Measurements from ENCODE around the gene C12orf57. TPM values are rescaled to one million over a fixed set of nuclear protein-coding genes. Genes with fewer than 3 reads are reported as not detected.

The C12orf57 gene
- polyA plus RNA-seq, 4 donors = 119 to 379 (median 273) TPM

GRCh38 chr12:6978611-6979011, 34.8 kb downstream of the C12orf57 start:
- no peaks in the 10 kb centered on the region for H3K9me3 ChIP-seq (ENCODE audit: control insufficient read depth in 2 of 2, insufficient read depth in 1 of 2, low read depth in 1 of 2, low read length in 1 of 2)
- peaks cover 29 to 79% (median 43%) of the 10 kb centered on the region in 3 donors for H3K36me3 ChIP-seq (ENCODE audit: control insufficient read depth in 3 of 3, insufficient read depth in 2 of 3, low read depth in 1 of 3, low read length in 3 of 3)
- H3K27ac ChIP-seq (ENCODE audit: low read depth in 1 of 3, low read length in 2 of 3) = no peak overlapping the region
- no peak for DNase-seq
- H3K27me3 ChIP-seq (ENCODE audit: control insufficient read depth in 3 of 3, insufficient read depth in 3 of 3, low read length in 3 of 3) = no peaks in the 10 kb centered on the region
- H3K4me1 ChIP-seq (ENCODE audit: control insufficient read depth in 3 of 3, insufficient read depth in 2 of 3, low read depth in 1 of 3, low read length in 2 of 3) = peaks cover 0 to 46% (median 14%) of the 10 kb centered on the region in 3 donors
- no peak overlapping the region for H3K4me3 ChIP-seq (ENCODE audit: low read depth in 1 of 3, low read length in 3 of 3)
- no peak for FAIRE-seq
- WGBS, 3 donors = 67 to 78% (median 72%) methylated on average over 3 of the region's 3 CpGs

- Histone ChIP-seq H3K36me3 (ENCODE audit: control insufficient read depth in 3 of 3, insufficient read depth in 2 of 3, low read depth in 1 of 3, low read length in 3 of 3) (peaks cover 29 to 77% (median 43%) of the 10 kb centered on the region in 3 donors), H3K4me3 (ENCODE audit: low read depth in 1 of 3, low read length in 3 of 3) (no peak overlapping the region)
Observed at GRCh38 chr12:6979021-6979420, 35.2 kb downstream of the C12orf57 start.

GRCh38 chr12:6979453-6979852, 35.6 kb downstream of the C12orf57 start:
- 24 to 68% (median 44%) methylated on average over 3 of the region's 3 CpGs for WGBS, 3 donors
- Histone ChIP-seq H3K9me3 (ENCODE audit: control insufficient read depth in 2 of 2, insufficient read depth in 1 of 2, low read depth in 1 of 2, low read length in 1 of 2) (no peaks in the 10 kb centered on the region), H3K36me3 (ENCODE audit: control insufficient read depth in 3 of 3, insufficient read depth in 2 of 3, low read depth in 1 of 3, low read length in 3 of 3) (peaks cover 25 to 76% (median 43%) of the 10 kb centered on the region in 3 donors), H3K27ac (ENCODE audit: low read depth in 1 of 3, low read length in 2 of 3) (peak overlapping the region; percentile 24 to 77 (median 28)), H3K4me3 (ENCODE audit: low read depth in 1 of 3, low read length in 3 of 3) (no peak overlapping the region), H3K4me1 (ENCODE audit: control insufficient read depth in 3 of 3, insufficient read depth in 2 of 3, low read depth in 1 of 3, low read length in 2 of 3) (peaks cover 0 to 52% (median 14%) of the 10 kb centered on the region in 3 donors), H3K27me3 (ENCODE audit: control insufficient read depth in 3 of 3, insufficient read depth in 3 of 3, low read length in 3 of 3) (no peaks in the 10 kb centered on the region)
- no peak for FAIRE-seq
- DNase-seq = peak in 1 of 2 donors; percentile 58

More at GRCh38 chr12:6979021-6979420, 35.2 kb downstream of the C12orf57 start:
- FAIRE-seq = no peak
- Histone ChIP-seq H3K9me3 (ENCODE audit: control insufficient read depth in 2 of 2, insufficient read depth in 1 of 2, low read depth in 1 of 2, low read length in 1 of 2) (no peaks in the 10 kb centered on the region), H3K27me3 (ENCODE audit: control insufficient read depth in 3 of 3, insufficient read depth in 3 of 3, low read length in 3 of 3) (no peaks in the 10 kb centered on the region), H3K4me1 (ENCODE audit: control insufficient read depth in 3 of 3, insufficient read depth in 2 of 3, low read depth in 1 of 3, low read length in 2 of 3) (peaks cover 0 to 48% (median 14%) of the 10 kb centered on the region in 3 donors), H3K27ac (ENCODE audit: low read depth in 1 of 3, low read length in 2 of 3) (peak overlapping the region in 2 of 3 donors; percentile 24 to 28)
- no peak for DNase-seq
- WGBS, 3 donors = 9 to 57% (median 52%) methylated on average over 6 of the region's 6 CpGs

GRCh38 chr12:6980075-6980474, 36.3 kb downstream of the C12orf57 start:
- no peak overlapping the region for H3K4me3 ChIP-seq (ENCODE audit: low read depth in 1 of 3, low read length in 3 of 3)
- peak overlapping the region; percentile 36 to 77 (median 51) for H3K27ac ChIP-seq (ENCODE audit: low read depth in 1 of 3, low read length in 2 of 3)
- H3K36me3 ChIP-seq (ENCODE audit: control insufficient read depth in 3 of 3, insufficient read depth in 2 of 3, low read depth in 1 of 3, low read length in 3 of 3) = peaks cover 21 to 75% (median 42%) of the 10 kb centered on the region in 3 donors
- WGBS, 3 donors = 94 to 96% (median 95%) methylated on average over 4 of the region's 4 CpGs
- no peaks in the 10 kb centered on the region for H3K27me3 ChIP-seq (ENCODE audit: control insufficient read depth in 3 of 3, insufficient read depth in 3 of 3, low read length in 3 of 3)
- FAIRE-seq (no peak), DNase-seq (no peak)
- H3K9me3 ChIP-seq (ENCODE audit: control insufficient read depth in 2 of 2, insufficient read depth in 1 of 2, low read depth in 1 of 2, low read length in 1 of 2) = no peaks in the 10 kb centered on the region
- H3K4me1 ChIP-seq (ENCODE audit: control insufficient read depth in 3 of 3, insufficient read depth in 2 of 3, low read depth in 1 of 3, low read length in 2 of 3) = peaks cover 0 to 55% (median 14%) of the 10 kb centered on the region in 3 donors

- Histone ChIP-seq H3K4me1 (ENCODE audit: control insufficient read depth in 3 of 3, insufficient read depth in 2 of 3, low read depth in 1 of 3, low read length in 2 of 3) (peaks cover 0 to 55% (median 14%) of the 10 kb centered on the region in 3 donors), H3K27me3 (ENCODE audit: control insufficient read depth in 3 of 3, insufficient read depth in 3 of 3, low read length in 3 of 3) (no peaks in the 10 kb centered on the region), H3K36me3 (ENCODE audit: control insufficient read depth in 3 of 3, insufficient read depth in 2 of 3, low read depth in 1 of 3, low read length in 3 of 3) (peaks cover 15 to 71% (median 37%) of the 10 kb centered on the region in 3 donors), H3K9me3 (ENCODE audit: control insufficient read depth in 2 of 2, insufficient read depth in 1 of 2, low read depth in 1 of 2, low read length in 1 of 2) (no peaks in the 10 kb centered on the region), H3K4me3 (ENCODE audit: low read depth in 1 of 3, low read length in 3 of 3) (no peak overlapping the region), H3K27ac (ENCODE audit: low read depth in 1 of 3, low read length in 2 of 3) (peak overlapping the region; percentile 30 to 77 (median 43))
- FAIRE-seq (no peak), DNase-seq (peak in 1 of 2 donors; percentile 56)
Observed at GRCh38 chr12:6980740-6981139, 36.9 kb downstream of the C12orf57 start.

- Histone ChIP-seq H3K4me1 (ENCODE audit: control insufficient read depth in 3 of 3, insufficient read depth in 2 of 3, low read depth in 1 of 3, low read length in 2 of 3) (peaks cover 0 to 55% (median 14%) of the 10 kb centered on the region in 3 donors), H3K9me3 (ENCODE audit: control insufficient read depth in 2 of 2, insufficient read depth in 1 of 2, low read depth in 1 of 2, low read length in 1 of 2) (no peaks in the 10 kb centered on the region), H3K27me3 (ENCODE audit: control insufficient read depth in 3 of 3, insufficient read depth in 3 of 3, low read length in 3 of 3) (no peaks in the 10 kb centered on the region), H3K4me3 (ENCODE audit: low read depth in 1 of 3, low read length in 3 of 3) (no peak overlapping the region), H3K36me3 (ENCODE audit: control insufficient read depth in 3 of 3, insufficient read depth in 2 of 3, low read depth in 1 of 3, low read length in 3 of 3) (peaks cover 11 to 69% (median 31%) of the 10 kb centered on the region in 3 donors), H3K27ac (ENCODE audit: low read depth in 1 of 3, low read length in 2 of 3) (peak overlapping the region; percentile 54 to 77 (median 55))
- 18 to 73% (median 40%) methylated on average over 10 of the region's 10 CpGs for WGBS, 3 donors
- FAIRE-seq (no peak), DNase-seq (peak; percentile 88 to 95)
Observed at GRCh38 chr12:6981152-6982052, 37.6 kb downstream of the C12orf57 start.

- WGBS, 3 donors = 90 to 93% (median 91%) methylated on average over 7 of the region's 7 CpGs
- FAIRE-seq = no peak
Observed at GRCh38 chr12:6982532-6982931, 38.7 kb downstream of the C12orf57 start.

GRCh38 chr12:6987956-6988553, 44.2 kb downstream of the C12orf57 start:
- Histone ChIP-seq H3K27me3 (ENCODE audit: control insufficient read depth in 3 of 3, insufficient read depth in 3 of 3, low read length in 3 of 3) (no peaks in the 10 kb centered on the region), H3K4me3 (ENCODE audit: low read depth in 1 of 3, low read length in 3 of 3) (no peak overlapping the region), H3K36me3 (ENCODE audit: control insufficient read depth in 3 of 3, insufficient read depth in 2 of 3, low read depth in 1 of 3, low read length in 3 of 3) (peaks cover 7 to 31% (median 7%) of the 10 kb centered on the region in 3 donors), H3K27ac (ENCODE audit: low read depth in 1 of 3, low read length in 2 of 3) (peak overlapping the region; percentile 23 to 46 (median 45)), H3K9me3 (ENCODE audit: control insufficient read depth in 2 of 2, insufficient read depth in 1 of 2, low read depth in 1 of 2, low read length in 1 of 2) (no peaks in the 10 kb centered on the region), H3K4me1 (ENCODE audit: control insufficient read depth in 3 of 3, insufficient read depth in 2 of 3, low read depth in 1 of 3, low read length in 2 of 3) (peaks cover 0 to 20% (median 2%) of the 10 kb centered on the region in 3 donors)
- 25 to 78% (median 43%) methylated on average over 11 of the region's 11 CpGs for WGBS, 3 donors
- FAIRE-seq = no peak
- DNase-seq = peak in 1 of 2 donors; percentile 43

More at GRCh38 chr12:6982532-6982931, 38.7 kb downstream of the C12orf57 start:
- H3K27ac ChIP-seq (ENCODE audit: low read depth in 1 of 3, low read length in 2 of 3) = peak overlapping the region in 2 of 3 donors; percentile 54 to 77
- no peaks in the 10 kb centered on the region for H3K9me3 ChIP-seq (ENCODE audit: control insufficient read depth in 2 of 2, insufficient read depth in 1 of 2, low read depth in 1 of 2, low read length in 1 of 2)
- H3K4me3 ChIP-seq (ENCODE audit: low read depth in 1 of 3, low read length in 3 of 3) = no peak overlapping the region
- peaks cover 8 to 59% (median 25%) of the 10 kb centered on the region in 3 donors for H3K36me3 ChIP-seq (ENCODE audit: control insufficient read depth in 3 of 3, insufficient read depth in 2 of 3, low read depth in 1 of 3, low read length in 3 of 3)
- H3K27me3 ChIP-seq (ENCODE audit: control insufficient read depth in 3 of 3, insufficient read depth in 3 of 3, low read length in 3 of 3) = no peaks in the 10 kb centered on the region
- DNase-seq = no peak
- peaks cover 0 to 55% (median 14%) of the 10 kb centered on the region in 3 donors for H3K4me1 ChIP-seq (ENCODE audit: control insufficient read depth in 3 of 3, insufficient read depth in 2 of 3, low read depth in 1 of 3, low read length in 2 of 3)
